ENCODE measurements around the gene GPR162. TPM values are rescaled to one million over a fixed set of nuclear protein-coding genes. Genes with fewer than 3 reads are reported as not detected.

Gene GPR162
- polyA plus RNA-seq (ENCODE audit: insufficient read length in 4 of 4): 10 to 100 TPM; 26.1 to 31.5 (median 29.5) TPM

- DNase-seq (ENCODE audit: low read depth in 4 of 4, low spot score in 3 of 4): peak in 2 of 4 donors; percentile 75 to 78
Observed at GRCh38 chr12:6821591-6822425, at the start of gene GPR162. Gene GPR162 (plus strand): TSS chr12:6821821. CDS start chr12:6823899, 2,078 bp downstream.

GRCh38 chr12:6772331-6772695 lies 49.3 kb upstream of the GPR162 start, which contains the start of gene LAG3:
Gene LAG3 (plus strand): TSS chr12:6772520. CDS start chr12:6772853, 333 bp downstream.
- DNase-seq (ENCODE audit: low read depth in 4 of 4, low spot score in 3 of 4): no peak

- no peak for DNase-seq (ENCODE audit: low read depth in 4 of 4, low spot score in 3 of 4)
Observed at GRCh38 chr12:6772726-6773589, 48.7 kb upstream of the GPR162 start.

GRCh38 chr12:6773590-6774351 lies 47.9 kb upstream of the GPR162 start:
- DNase-seq (ENCODE audit: low read depth in 4 of 4, low spot score in 3 of 4): no peak

GRCh38 chr12:6774499-6775062 lies 47.0 kb upstream of the GPR162 start:
- DNase-seq (ENCODE audit: low read depth in 4 of 4, low spot score in 3 of 4): no peak

GRCh38 chr12:6775185-6776174 lies 46.1 kb upstream of the GPR162 start:
- no peak for DNase-seq (ENCODE audit: low read depth in 4 of 4, low spot score in 3 of 4)

GRCh38 chr12:6777386-6777785 lies 44.2 kb upstream of the GPR162 start:
- DNase-seq (ENCODE audit: low read depth in 4 of 4, low spot score in 3 of 4): no peak

- no peak for DNase-seq (ENCODE audit: low read depth in 4 of 4, low spot score in 3 of 4)
Observed at GRCh38 chr12:6778217-6778573, 43.4 kb upstream of the GPR162 start.

GRCh38 chr12:6778574-6779550 lies 42.8 kb upstream of the GPR162 start:
- peak in 3 of 4 donors; percentile 89 to 92 (median 89) for DNase-seq (ENCODE audit: low read depth in 4 of 4, low spot score in 3 of 4)

- DNase-seq (ENCODE audit: low read depth in 4 of 4, low spot score in 3 of 4): no peak
Observed at GRCh38 chr12:6779708-6780432, 41.8 kb upstream of the GPR162 start.

- no peak for DNase-seq (ENCODE audit: low read depth in 4 of 4, low spot score in 3 of 4)
Observed at GRCh38 chr12:6780573-6780972, 41.0 kb upstream of the GPR162 start.

- no peak for DNase-seq (ENCODE audit: low read depth in 4 of 4, low spot score in 3 of 4)
Observed at GRCh38 chr12:6782119-6782518, 39.5 kb upstream of the GPR162 start.

- DNase-seq (ENCODE audit: low read depth in 4 of 4, low spot score in 3 of 4): no peak
Observed at GRCh38 chr12:6782850-6783566, 38.6 kb upstream of the GPR162 start.

- DNase-seq (ENCODE audit: low read depth in 4 of 4, low spot score in 3 of 4): no peak
Observed at GRCh38 chr12:6783828-6784227, 37.8 kb upstream of the GPR162 start.

- no peak for DNase-seq (ENCODE audit: low read depth in 4 of 4, low spot score in 3 of 4)
Observed at GRCh38 chr12:6784296-6784695, 37.3 kb upstream of the GPR162 start.

- DNase-seq (ENCODE audit: low read depth in 4 of 4, low spot score in 3 of 4): no peak
Observed at GRCh38 chr12:6784761-6785160, 36.9 kb upstream of the GPR162 start.
